K562 (cell line): ENCODE results near the gene SFTPB. TPM values are rescaled to one million over a fixed set of nuclear protein-coding genes. Genes with fewer than 3 reads are reported as not detected.

ENCODE experiments used
- CEBPZ ChIP-seq: fragments of 150-350 bp; IDR thresholded peaks from 2 replicates; pipeline ENCODE4 v1.6.1; 2014; ENCODE audit warnings: low read depth, mild to moderate bottlenecking, low read length, borderline replicate concordance
- CLOCK ChIP-seq: fragments of 250-450 bp; sonication (Bioruptor Pico); IDR thresholded peaks from 2 replicates; pipeline ENCODE4 v1.4.0; 2020; ENCODE audit warnings: mild to moderate bottlenecking, moderate library complexity, borderline replicate concordance
- FOXM1 ChIP-seq, 2 experiments: fragments of 450-650 bp in 1 of 2; sonication (generic) in 1 of 2; formaldehyde crosslinking in 1 of 2; IDR thresholded peaks; 2 replicates each; pipeline versions ENCODE4 v1.6.1 to v1.9.0; 2017 to 2022; ENCODE audit warnings: low read depth in 2 of 2, mild to moderate bottlenecking in 2 of 2, missing genetic modification reagents in 1 of 2, moderate library complexity in 1 of 2
- FOXP1 ChIP-seq: sonication (generic); formaldehyde crosslinking; IDR thresholded peaks from 2 replicates; pipeline ENCODE4 v1.8.0; 2022; ENCODE audit warnings: mild to moderate bottlenecking, missing genetic modification reagents
- HOXB6 ChIP-seq: fragments of 250-450 bp; sonication (Bioruptor Pico); IDR thresholded peaks from 2 replicates; pipeline ENCODE4 v1.5.1; 2022; ENCODE audit warnings: mild to moderate bottlenecking, borderline replicate concordance
- NCOA2 ChIP-seq, 2 experiments: fragments of 450-650 bp; IDR thresholded peaks; 2 replicates each; pipeline ENCODE4 v1.6.1; 2018; ENCODE audit warnings: mild to moderate bottlenecking in 2 of 2, moderate library complexity in 1 of 2; ENCODE audit not compliant: partially characterized antibody in 2 of 2
- NFATC3 ChIP-seq: fragments of 450-650 bp; IDR thresholded peaks from 2 replicates; pipeline ENCODE4 v1.6.1; 2017; ENCODE audit warnings: mild to moderate bottlenecking
- NFXL1 ChIP-seq: fragments of 450-650 bp; formaldehyde crosslinking; IDR thresholded peaks from 2 replicates; pipeline ENCODE4 v1.4.0; 2021; ENCODE audit warnings: mild to moderate bottlenecking
- NR3C1 ChIP-seq: sonication (generic); formaldehyde crosslinking; IDR thresholded peaks from 2 replicates; pipeline ENCODE4 v1.8.1; 2022; ENCODE audit warnings: missing genetic modification reagents
- SIRT6 ChIP-seq: IDR thresholded peaks from one replicate; pipeline ENCODE4 v1.6.1; 2012; ENCODE audit warnings: low read depth, mild to moderate bottlenecking, control low read depth, inconsistent platforms, low read length, moderate library complexity
- SMAD1 ChIP-seq: fragments of 150-350 bp; IDR thresholded peaks from 2 replicates; pipeline ENCODE4 v1.6.1; 2014; ENCODE audit warnings: low read length, low read depth; ENCODE audit not compliant: partially characterized antibody
- SMARCB1 ChIP-seq: IDR thresholded peaks from 2 replicates; pipeline ENCODE4 v1.6.1; 2011; ENCODE audit warnings: improper control_type of control experiment, low read depth; ENCODE audit not compliant: insufficient read length
- SP2 ChIP-seq: IDR thresholded peaks from 2 replicates; pipeline ENCODE4 v1.6.1; 2011; ENCODE audit warnings: mild to moderate bottlenecking, low read depth, low read length, moderate library complexity; ENCODE audit not compliant: poor library complexity, severe bottlenecking; ENCODE audit errors: extremely low read depth
- ZNF77 ChIP-seq: fragments of 250-450 bp; sonication (Bioruptor Pico); IDR thresholded peaks from 2 replicates; pipeline ENCODE4 v1.5.0; 2020
- polyA plus RNA-seq, 8 experiments: library from polyadenylated mRNA; depleted of rRNA in 4 of 8; stranded (reverse) in 5 of 8; unstranded in 3 of 8; fragments of >200 nt; fragmentation: Nextera tagmentation in 2 of 8; fragmentation: Illumina TruSeq in 1 of 8; extraction: Ambion mirVana in 2 of 8; extraction: Trizol in 1 of 8; gene quantifications; 2 replicates each; pipeline versions ENCODE4 v1.2.1 to v1.2.3, GENCODE V29; 2011 to 2014; ENCODE audit warnings: inconsistent platforms in 1 of 8, missing spikeins in 1 of 8
- total RNA-seq, 7 experiments: library from RNA; depleted of rRNA in 6 of 7; stranded (reverse); fragments of >200 nt in 6 of 7; fragmentation: Illumina TruSeq in 2 of 7; extraction: Trizol in 2 of 7; gene quantifications; 2 replicates each; pipeline versions ENCODE4 v1.2.1 to v1.2.3, GENCODE V29; 2011 to 2021; ENCODE audit warnings: low replicate concordance in 1 of 7

The SFTPB gene
- total and polyA plus RNA-seq, 9 of the 15 experiments (the other 6 are each of a cell fraction or from before 2014, with no cell fraction given): 0.03 to 7.0 TPM; not detected in 7

GRCh38 chr2:85611705-85612587 is 56.1 kb downstream of the SFTPB start, which contains the start of gene C2orf68 (continued):
- TF ChIP-seq CEBPZ (no peak), FOXM1 (IDR thresholded peaks at IDR 0.05; ENCODE audit: low read depth) (no peak), FOXM1 (CRISPR knock-in tag; IDR thresholded peaks at IDR 0.05; ENCODE audit: low read depth) (no peak), NFXL1 (CRISPR knock-in tag) (no peak), CLOCK (CRISPR knock-in tag) (no peak), HOXB6 (no peak), SMARCB1 (no peak), SP2 (no peak), ZNF77 (no peak), NCOA2 (IDR thresholded peaks at IDR 0.05; ENCODE audit: partially characterized antibody in 2 of 2) (no peak), SIRT6 (no peak), NR3C1 (CRISPR knock-in tag) (no peak), SMAD1 (peak; percentile 81), FOXP1 (CRISPR knock-in tag) (no peak), NFATC3 (0 out of 2 replicates have a peak, but pooled peaks have one; percentile 56)
